Stimulated activated CD8-positive, alpha-beta memory T cell treated with anti-CD3 and anti-CD28 coated beads, Interleukin-12 subunit alpha, Interleukin-12 subunit beta, amount 100 ng/mL, for 24 hours (primary cell): Measurements from ENCODE around the gene TNNI2.
"Not testable (repeated sequence)": the region's sequence is repeated elsewhere in the genome, so short reads cannot be mapped to it uniquely, and the experiment has no call there.

Experiments used
- DNase-seq: peaks from one replicate; pipeline ENCODE4 v3.0.0-alpha.2; 2020; ENCODE audit errors: extremely low read depth

Gene TNNI2

GRCh38 chr11:1838426-1839144 is at the start of gene TNNI2:
TSS of gene TNNI2 (plus strand) at chr11:1838981. CDS start at chr11:1839697, 716 bp downstream.
- DNase-seq, result no peak

GRCh38 chr11:1791912-1792311 is 46.9 kb upstream of the TNNI2 start:
- DNase-seq, result no peak

GRCh38 chr11:1792461-1792860 is 46.3 kb upstream of the TNNI2 start:
- no peak for DNase-seq

- no peak for DNase-seq
Observed at GRCh38 chr11:1793081-1793480, 45.7 kb upstream of the TNNI2 start.

GRCh38 chr11:1796413-1797011 is 42.3 kb upstream of the TNNI2 start:
- DNase-seq, result no peak

- DNase-seq, result no peak
Observed at GRCh38 chr11:1797391-1798125, 41.2 kb upstream of the TNNI2 start.

GRCh38 chr11:1803246-1803645 is 35.5 kb upstream of the TNNI2 start:
- DNase-seq, result no peak

- not testable (repeated sequence) for DNase-seq
Observed at GRCh38 chr11:1803835-1804519, 34.8 kb upstream of the TNNI2 start.

GRCh38 chr11:1805525-1805924 is 33.3 kb upstream of the TNNI2 start:
- no peak for DNase-seq

- DNase-seq, result no peak
Observed at GRCh38 chr11:1807264-1807995, 31.4 kb upstream of the TNNI2 start.

- DNase-seq, result no peak
Observed at GRCh38 chr11:1810761-1811160, 28.0 kb upstream of the TNNI2 start.

GRCh38 chr11:1812274-1812673 is 26.5 kb upstream of the TNNI2 start:
- DNase-seq, result no peak

GRCh38 chr11:1812801-1813200 is 26.0 kb upstream of the TNNI2 start:
- DNase-seq, result no peak

GRCh38 chr11:1813356-1813755 is 25.4 kb upstream of the TNNI2 start:
- DNase-seq, result not testable (repeated sequence)

- DNase-seq, result no peak
Observed at GRCh38 chr11:1814691-1815090, 24.1 kb upstream of the TNNI2 start.

GRCh38 chr11:1815311-1815710 is 23.5 kb upstream of the TNNI2 start:
- DNase-seq, result no peak

- DNase-seq, result no peak
Observed at GRCh38 chr11:1815751-1816150, 23.0 kb upstream of the TNNI2 start.

- no peak for DNase-seq
Observed at GRCh38 chr11:1817000-1817399, 21.8 kb upstream of the TNNI2 start.

GRCh38 chr11:1817511-1817910 is 21.3 kb upstream of the TNNI2 start:
- DNase-seq, result no peak

- no peak for DNase-seq
Observed at GRCh38 chr11:1819074-1819473, 19.7 kb upstream of the TNNI2 start.

- DNase-seq, result no peak
Observed at GRCh38 chr11:1820463-1821325, 18.1 kb upstream of the TNNI2 start.
